Measurements from ENCODE around the gene MMP27. TPM values are rescaled to one million over a fixed set of nuclear protein-coding genes. Genes with fewer than 3 reads are reported as not detected.
A peak's percentile ranks its signal among the peaks of the same experiment; 100 is the strongest.

MMP27 gene
- total RNA-seq, 1 experiment from 2014 or later = not detected

DNA sequence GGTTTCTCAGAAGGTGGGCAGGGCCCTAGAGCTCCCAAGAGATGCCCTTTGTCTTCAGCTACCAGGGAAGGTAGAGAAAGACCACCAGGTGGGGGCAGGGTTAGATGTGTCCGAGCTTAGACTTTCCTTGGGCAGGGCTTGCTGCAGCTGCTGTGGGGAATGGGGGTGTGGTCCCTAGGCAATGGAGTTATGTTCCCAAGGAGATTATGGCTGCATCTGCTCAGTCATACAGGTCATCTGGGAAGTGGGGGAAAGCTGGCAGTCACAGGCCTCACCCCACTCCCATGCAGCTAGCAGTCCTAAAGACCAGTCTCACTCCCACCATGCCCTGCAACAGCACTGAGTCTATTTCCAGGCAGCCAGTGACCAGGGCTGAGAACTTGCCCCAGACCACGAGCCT lies 29.5 kb downstream of the MMP27 start:
- Histone ChIP-seq H3K9me3 (replicated peaks) (no peaks in the 10 kb centered on the region), H3K27me3 (replicated peaks) (no peaks in the 10 kb centered on the region), H3K36me3 (no peaks in the 10 kb centered on the region), H3K27ac (no peak overlapping the region), H3K4me1 (replicated peaks) (no peaks in the 10 kb centered on the region), H3K4me3 (no peak overlapping the region)
- DNase-seq (ENCODE audit: low read depth in 1 of 2, low spot score in 2 of 2) = no peak

DNA sequence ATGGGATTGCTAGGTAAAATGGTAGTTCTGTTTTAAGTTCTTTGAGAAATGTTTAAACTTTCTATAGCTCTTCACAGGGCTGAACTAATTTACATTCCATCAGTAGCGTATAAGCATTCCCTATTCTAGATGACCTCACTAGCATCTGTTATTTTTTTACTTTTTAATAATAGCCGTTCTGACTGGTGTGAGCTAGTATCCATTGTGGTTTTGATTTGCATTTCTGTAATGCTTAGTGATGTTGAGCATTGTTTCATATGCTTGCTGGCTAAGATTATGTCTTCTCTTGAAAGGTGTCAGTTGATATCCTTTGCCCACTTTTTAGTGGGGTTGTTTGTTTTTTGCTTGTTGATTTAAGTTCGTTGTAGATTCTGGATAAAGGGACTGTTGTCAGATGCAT lies 35.9 kb downstream of the MMP27 start:
- no peak overlapping the region for H3K4me3 ChIP-seq
- no peaks in the 10 kb centered on the region for H3K36me3 ChIP-seq
- DNase-seq (ENCODE audit: low read depth in 1 of 2, low spot score in 2 of 2) = no peak
- no peak overlapping the region for H3K27ac ChIP-seq
- H3K9me3 ChIP-seq (replicated peaks) = no peaks in the 10 kb centered on the region
- no peaks in the 10 kb centered on the region for H3K27me3 ChIP-seq (replicated peaks)
- H3K4me1 ChIP-seq (replicated peaks) = no peaks in the 10 kb centered on the region

DNA sequence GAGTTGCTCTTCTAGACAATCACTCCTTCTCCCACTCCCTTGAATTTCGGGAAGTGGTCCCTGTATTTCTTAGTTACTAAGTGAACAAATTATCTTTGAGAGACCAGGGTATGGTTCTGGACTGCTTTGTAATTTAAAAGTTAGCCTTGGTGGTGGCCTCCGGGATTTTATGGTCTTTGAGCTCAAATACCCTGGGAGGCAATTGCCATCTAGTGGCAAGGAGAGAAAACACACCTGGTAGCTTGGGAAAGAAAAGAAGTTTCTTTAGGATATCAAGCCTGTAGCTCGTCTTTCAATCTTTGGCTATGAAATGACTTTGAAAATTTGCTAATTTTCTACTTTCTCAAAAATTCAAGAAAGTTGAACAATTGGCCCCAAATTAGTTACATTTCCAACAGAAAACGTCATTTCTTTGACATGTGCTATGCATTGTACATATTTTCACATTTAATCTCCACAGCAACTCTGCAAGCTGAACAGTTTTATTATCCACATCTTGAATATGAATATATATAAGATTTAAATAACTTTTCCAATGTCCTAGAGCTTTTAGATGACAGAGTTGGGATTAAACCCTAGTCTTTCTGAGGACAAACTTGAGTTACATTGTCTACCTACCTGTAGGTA lies 39.1 kb downstream of the MMP27 start:
- Histone ChIP-seq H3K27ac (no peak overlapping the region), H3K4me1 (replicated peaks) (no peaks in the 10 kb centered on the region), H3K36me3 (no peaks in the 10 kb centered on the region), H3K9me3 (replicated peaks) (no peaks in the 10 kb centered on the region), H3K4me3 (no peak overlapping the region), H3K27me3 (replicated peaks) (no peaks in the 10 kb centered on the region)
- DNase-seq (ENCODE audit: low read depth in 1 of 2, low spot score in 2 of 2) = peak; percentile 11 to 40

DNA sequence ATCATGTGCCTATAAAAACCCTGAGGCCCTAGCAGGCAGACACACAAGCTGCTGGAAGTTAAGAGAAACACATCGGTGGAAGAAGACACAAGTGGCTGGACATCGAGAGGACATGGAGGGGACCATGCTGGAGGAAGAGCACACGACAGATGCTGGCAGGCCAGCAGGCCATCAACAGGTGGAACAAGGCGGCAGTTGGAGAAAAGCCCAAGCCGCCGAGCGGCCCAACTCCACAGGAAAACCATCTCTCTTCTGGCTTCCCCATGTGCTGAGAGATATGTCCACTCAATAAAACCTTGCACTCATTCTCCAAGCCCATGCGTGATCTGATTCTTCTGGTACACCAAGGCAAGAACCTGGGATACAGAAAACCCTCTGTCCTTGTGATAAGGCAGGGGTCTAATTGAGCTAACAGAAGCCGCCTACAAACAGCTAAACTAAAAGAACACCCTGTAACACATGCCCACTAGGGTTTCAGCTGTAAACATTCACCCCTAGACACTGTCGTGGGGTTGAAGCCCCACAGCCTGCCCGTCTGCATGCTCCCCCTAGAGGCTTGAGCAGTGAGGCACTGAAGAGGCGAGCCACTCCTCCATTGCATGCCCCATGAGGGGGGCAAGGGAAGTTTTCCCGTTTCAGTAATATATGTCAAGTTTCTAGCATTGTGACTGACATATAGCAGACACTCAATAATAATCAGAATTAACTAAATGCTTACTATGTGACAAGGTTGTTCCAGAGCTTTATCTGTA lies 41.4 kb downstream of the MMP27 start:
- H3K4me3 ChIP-seq = no peak overlapping the region
- no peaks in the 10 kb centered on the region for H3K4me1 ChIP-seq (replicated peaks)
- no peak for DNase-seq (ENCODE audit: low read depth in 1 of 2, low spot score in 2 of 2)
- no peaks in the 10 kb centered on the region for H3K36me3 ChIP-seq
- no peaks in the 10 kb centered on the region for H3K9me3 ChIP-seq (replicated peaks)
- H3K27me3 ChIP-seq (replicated peaks) = no peaks in the 10 kb centered on the region
- H3K27ac ChIP-seq = no peak overlapping the region

DNA sequence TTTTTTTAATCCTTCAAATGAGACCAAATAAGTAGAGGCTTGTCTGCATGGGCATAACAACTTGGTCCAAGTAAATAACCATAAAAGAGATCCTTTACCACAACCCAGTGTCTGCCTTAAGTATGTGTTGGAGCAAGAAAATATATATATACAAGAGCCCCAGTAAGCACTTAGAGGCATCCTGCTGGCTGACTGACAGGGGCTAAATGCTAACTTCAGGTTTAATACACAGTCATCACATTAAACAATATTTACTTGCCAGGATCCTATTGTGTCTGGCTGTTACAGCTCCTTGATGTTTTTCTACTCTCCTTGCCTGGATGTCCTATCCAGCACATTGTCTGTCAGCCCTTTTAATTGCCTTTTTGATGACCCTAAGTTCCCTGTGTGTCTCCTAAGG lies 43.0 kb downstream of the MMP27 start:
- no peak for DNase-seq (ENCODE audit: low read depth in 1 of 2, low spot score in 2 of 2)
- no peak overlapping the region for H3K4me3 ChIP-seq
- no peaks in the 10 kb centered on the region for H3K36me3 ChIP-seq
- H3K27ac ChIP-seq = no peak overlapping the region
- H3K9me3 ChIP-seq (replicated peaks) = no peaks in the 10 kb centered on the region
- H3K27me3 ChIP-seq (replicated peaks) = no peaks in the 10 kb centered on the region
- no peaks in the 10 kb centered on the region for H3K4me1 ChIP-seq (replicated peaks)

DNA sequence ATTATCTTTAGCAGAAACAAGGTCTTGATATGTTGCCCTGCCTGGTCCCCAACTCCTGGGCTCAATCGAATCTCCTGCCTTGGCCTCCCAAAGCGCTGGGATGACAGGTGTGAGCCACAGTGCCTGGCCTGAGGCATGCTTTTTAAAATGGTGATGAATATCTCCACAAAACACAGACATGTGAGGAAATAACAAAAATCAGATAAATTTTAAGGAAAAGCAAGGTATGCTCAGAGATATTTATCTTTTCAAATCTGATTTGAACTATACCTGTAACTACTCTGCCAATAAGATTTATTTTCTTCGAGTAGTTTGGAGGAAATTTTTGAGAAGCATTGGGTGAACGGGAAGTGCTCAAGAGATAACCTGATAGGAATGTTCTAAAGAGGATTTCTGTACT lies 44.5 kb downstream of the MMP27 start:
- Histone ChIP-seq H3K4me1 (replicated peaks) (no peaks in the 10 kb centered on the region), H3K36me3 (no peaks in the 10 kb centered on the region), H3K4me3 (no peak overlapping the region), H3K27me3 (replicated peaks) (no peaks in the 10 kb centered on the region), H3K9me3 (replicated peaks) (no peaks in the 10 kb centered on the region), H3K27ac (no peak overlapping the region)
- DNase-seq (ENCODE audit: low read depth in 1 of 2, low spot score in 2 of 2) = no peak

DNA sequence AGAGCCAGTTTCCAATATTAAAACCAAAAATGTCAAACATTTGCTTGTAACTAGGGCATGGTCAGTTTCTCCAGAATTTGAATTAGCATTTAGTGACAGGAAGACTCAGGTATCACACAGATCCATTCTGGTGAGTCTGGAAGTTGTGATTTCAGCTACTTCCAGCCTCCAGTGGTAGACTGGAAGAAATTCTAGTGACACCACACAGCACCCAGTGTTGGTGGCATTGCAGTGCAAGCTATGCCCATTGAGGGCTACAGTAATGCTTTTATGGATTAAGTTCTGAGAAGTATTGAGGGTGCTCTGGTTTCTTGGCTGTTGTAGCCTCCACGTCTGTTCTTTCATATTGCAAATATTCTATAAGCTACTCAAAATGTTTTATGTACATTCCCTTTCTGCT lies 49.0 kb downstream of the MMP27 start:
- no peak for DNase-seq (ENCODE audit: low read depth in 1 of 2, low spot score in 2 of 2)

DNA sequence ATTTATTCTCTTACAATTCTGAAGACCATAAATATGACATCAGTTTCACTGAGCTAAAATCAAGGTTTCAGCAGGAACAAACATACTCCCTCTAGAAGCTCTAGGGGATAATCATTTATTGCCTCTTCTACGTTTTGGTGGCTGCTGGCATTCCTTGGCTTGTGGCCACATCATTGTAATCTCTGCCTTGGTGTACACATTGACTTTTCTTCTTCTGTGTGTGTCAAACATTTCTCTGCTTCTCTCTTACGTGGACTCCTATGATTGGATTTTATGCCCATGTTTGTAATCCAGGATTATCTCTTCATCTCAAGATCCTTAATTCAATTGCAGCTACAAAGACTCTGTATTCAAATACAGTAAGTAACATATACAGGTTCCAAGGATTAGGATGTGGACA lies 50.0 kb downstream of the MMP27 start:
- Histone ChIP-seq H3K4me1 (replicated peaks) (no peaks in the 10 kb centered on the region), H3K4me3 (no peak overlapping the region), H3K27me3 (replicated peaks) (no peaks in the 10 kb centered on the region), H3K36me3 (no peaks in the 10 kb centered on the region), H3K9me3 (replicated peaks) (no peaks in the 10 kb centered on the region), H3K27ac (no peak overlapping the region)
- no peak for DNase-seq (ENCODE audit: low read depth in 1 of 2, low spot score in 2 of 2)

More for the DNA sequence above, 49.0 kb downstream of the MMP27 start:
- Histone ChIP-seq H3K27ac (no peak overlapping the region), H3K36me3 (no peaks in the 10 kb centered on the region), H3K27me3 (replicated peaks) (no peaks in the 10 kb centered on the region), H3K4me1 (replicated peaks) (no peaks in the 10 kb centered on the region), H3K4me3 (no peak overlapping the region), H3K9me3 (replicated peaks) (no peaks in the 10 kb centered on the region)

DNA sequence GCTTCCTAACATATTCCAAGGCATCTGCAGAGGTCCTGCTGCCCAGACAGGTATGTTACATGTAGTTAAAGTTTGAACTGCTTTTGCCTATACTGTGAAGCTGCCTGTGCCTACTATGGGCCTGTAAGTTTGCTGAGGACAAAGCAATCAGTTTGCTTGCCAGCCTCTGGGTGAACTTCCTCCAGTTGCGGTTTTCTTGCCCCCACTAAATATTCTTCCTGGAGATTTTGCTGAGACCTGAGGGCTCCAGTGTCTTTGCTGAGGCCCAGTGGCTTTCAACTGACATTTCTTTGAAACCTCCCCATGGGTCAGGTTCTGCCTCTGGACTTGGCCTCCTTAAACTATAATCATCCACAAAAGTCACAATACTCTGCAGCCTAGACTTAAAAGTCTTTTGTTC lies 50.8 kb downstream of the MMP27 start:
- Histone ChIP-seq H3K27me3 (replicated peaks) (no peaks in the 10 kb centered on the region), H3K27ac (no peak overlapping the region), H3K4me1 (replicated peaks) (no peaks in the 10 kb centered on the region), H3K4me3 (no peak overlapping the region), H3K9me3 (replicated peaks) (no peaks in the 10 kb centered on the region), H3K36me3 (no peaks in the 10 kb centered on the region)
- no peak for DNase-seq (ENCODE audit: low read depth in 1 of 2, low spot score in 2 of 2)

DNA sequence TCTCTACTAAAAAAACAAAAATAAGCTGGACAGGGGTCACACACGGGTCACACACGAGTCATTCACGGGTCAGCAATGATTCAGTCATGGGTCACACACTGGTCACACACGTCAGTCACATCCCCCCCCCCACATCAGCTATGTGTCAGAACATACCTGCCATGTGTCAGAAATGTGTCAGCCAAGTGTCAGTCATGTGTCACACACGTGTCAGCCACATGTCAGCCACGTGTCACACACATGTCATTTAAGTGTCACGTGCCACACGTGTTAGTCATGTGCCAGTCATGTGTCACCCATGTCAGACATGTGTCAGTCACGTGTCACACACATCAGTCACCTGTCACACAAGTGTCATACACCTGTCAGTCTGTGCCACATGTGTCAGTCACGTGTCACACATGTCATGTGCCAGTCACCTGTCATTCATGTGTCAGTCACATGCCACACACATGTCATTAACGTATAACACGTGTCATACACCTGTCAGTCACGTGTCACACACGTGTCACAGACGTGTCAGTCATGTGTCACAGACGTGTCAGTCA lies 51.8 kb downstream of the MMP27 start:
- no peaks in the 10 kb centered on the region for H3K27me3 ChIP-seq (replicated peaks)
- no peaks in the 10 kb centered on the region for H3K9me3 ChIP-seq (replicated peaks)
- no peak for DNase-seq (ENCODE audit: low read depth in 1 of 2, low spot score in 2 of 2)
- no peak overlapping the region for H3K27ac ChIP-seq
- no peaks in the 10 kb centered on the region for H3K4me1 ChIP-seq (replicated peaks)
- no peaks in the 10 kb centered on the region for H3K36me3 ChIP-seq
- no peak overlapping the region for H3K4me3 ChIP-seq

DNA sequence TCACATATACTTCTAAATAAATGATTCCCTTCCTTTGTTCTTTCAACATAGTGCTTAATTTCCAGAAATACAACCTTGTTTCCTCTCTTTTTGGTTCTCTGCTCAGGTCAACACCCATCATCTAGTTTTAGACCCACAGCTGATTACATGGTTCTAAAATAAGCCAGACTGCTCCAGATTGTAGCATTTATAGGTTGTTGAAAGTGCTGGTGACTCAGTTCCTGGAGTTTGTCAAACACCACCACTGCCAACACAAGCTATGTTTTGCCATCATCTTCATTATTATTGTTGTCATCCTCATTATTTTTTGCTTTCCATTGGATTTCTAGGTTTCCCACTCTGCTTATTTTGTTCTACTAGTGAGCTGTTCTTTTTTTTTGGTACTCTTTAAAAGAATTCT lies 58.1 kb downstream of the MMP27 start:
- H3K27ac ChIP-seq = no peak overlapping the region
- H3K27me3 ChIP-seq (replicated peaks) = no peaks in the 10 kb centered on the region
- no peak overlapping the region for H3K4me3 ChIP-seq
- DNase-seq (ENCODE audit: low read depth in 1 of 2, low spot score in 2 of 2) = no peak
- no peaks in the 10 kb centered on the region for H3K9me3 ChIP-seq (replicated peaks)
- no peaks in the 10 kb centered on the region for H3K36me3 ChIP-seq
- no peaks in the 10 kb centered on the region for H3K4me1 ChIP-seq (replicated peaks)

DNA sequence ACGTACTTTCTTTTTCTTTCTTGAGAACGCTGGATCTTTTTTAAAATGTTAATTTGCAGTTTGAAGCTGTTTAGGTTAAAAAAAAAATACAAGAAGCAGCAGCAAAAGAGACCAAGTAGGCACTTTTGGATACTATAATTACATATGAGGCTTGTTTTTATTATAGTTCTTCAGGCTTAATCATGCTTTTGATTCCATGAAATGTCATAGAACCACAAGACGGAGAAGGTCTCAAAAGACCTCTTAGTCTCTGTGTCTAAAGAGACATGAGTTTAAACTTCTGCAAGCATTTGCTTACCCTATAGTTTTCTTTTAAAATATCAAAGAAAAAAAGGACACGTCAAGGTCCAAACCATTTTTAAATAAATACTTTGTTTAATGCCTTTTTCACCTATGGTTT lies 61.6 kb downstream of the MMP27 start:
- Histone ChIP-seq H3K27me3 (replicated peaks) (no peaks in the 10 kb centered on the region), H3K27ac (no peak overlapping the region), H3K4me1 (replicated peaks) (peaks cover 3% of the 10 kb centered on the region; the same call in 1 of the 2 replicates), H3K36me3 (no peaks in the 10 kb centered on the region), H3K4me3 (no peak overlapping the region), H3K9me3 (replicated peaks) (no peaks in the 10 kb centered on the region)
- DNase-seq (ENCODE audit: low read depth in 1 of 2, low spot score in 2 of 2) = no peak
